ENCODE results near the gene GALNT18.

DNA sequence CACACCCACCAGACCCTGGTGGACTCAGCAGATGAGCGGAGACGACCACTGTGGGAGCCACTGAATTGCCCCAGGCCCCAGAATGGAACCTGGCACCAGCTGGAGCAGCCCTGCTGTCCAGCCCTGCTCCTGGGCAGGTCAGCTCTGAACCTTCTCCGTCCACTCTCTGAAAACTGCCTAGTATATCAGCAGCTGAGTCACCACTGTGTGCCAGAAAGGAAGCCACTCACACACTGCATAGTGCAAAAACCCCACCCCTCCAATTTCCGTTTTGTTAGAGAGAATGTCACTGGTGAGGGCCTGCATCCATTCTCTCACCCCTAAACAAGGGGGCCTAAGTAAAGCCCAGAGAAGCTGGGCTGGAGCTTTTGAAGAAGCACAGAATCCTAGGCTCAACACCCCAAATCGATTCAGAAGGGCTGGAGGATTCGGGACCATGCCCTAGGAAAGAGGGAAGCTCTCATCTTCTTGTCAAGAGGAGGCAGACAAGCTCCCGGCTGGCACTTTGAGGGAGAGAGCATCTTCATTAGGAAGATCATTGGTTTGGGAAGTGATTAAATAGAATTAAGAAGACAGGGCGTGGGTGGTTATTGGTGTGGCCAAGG is 44.5 kb downstream of the GALNT18 start:
- TF ChIP-seq, protein P1, sequence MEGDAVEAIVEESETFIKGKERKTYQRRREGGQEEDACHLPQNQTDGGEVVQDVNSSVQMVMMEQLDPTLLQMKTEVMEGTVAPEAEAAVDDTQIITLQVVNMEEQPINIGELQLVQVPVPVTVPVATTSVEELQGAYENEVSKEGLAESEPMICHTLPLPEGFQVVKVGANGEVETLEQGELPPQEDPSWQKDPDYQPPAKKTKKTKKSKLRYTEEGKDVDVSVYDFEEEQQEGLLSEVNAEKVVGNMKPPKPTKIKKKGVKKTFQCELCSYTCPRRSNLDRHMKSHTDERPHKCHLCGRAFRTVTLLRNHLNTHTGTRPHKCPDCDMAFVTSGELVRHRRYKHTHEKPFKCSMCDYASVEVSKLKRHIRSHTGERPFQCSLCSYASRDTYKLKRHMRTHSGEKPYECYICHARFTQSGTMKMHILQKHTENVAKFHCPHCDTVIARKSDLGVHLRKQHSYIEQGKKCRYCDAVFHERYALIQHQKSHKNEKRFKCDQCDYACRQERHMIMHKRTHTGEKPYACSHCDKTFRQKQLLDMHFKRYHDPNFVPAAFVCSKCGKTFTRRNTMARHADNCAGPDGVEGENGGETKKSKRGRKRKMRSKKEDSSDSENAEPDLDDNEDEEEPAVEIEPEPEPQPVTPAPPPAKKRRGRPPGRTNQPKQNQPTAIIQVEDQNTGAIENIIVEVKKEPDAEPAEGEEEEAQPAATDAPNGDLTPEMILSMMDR (IDR thresholded peaks at IDR 0.05), result no peak
- TF ChIP-seq POLR2A (IDR thresholded peaks at IDR 0.05), result no peak

Measured in right lobe of liver (tissue), 4 donors.